Keratinocyte (primary cell): Measurements from ENCODE around the gene TEX29.

ENCODE experiments used
- CTCF ChIP-seq, 3 experiments: IDR thresholded peaks in 1 of 3; conservative IDR thresholded peaks in 1 of 3; optimal IDR thresholded peaks in 1 of 3; 2 replicates in 2 of 3; 3 replicates in 1 of 3; pipeline versions ENCODE3 to v1.5.1; 2011; ENCODE audit warnings: low read length in 3 of 3, mild to moderate bottlenecking in 3 of 3, moderate library complexity in 2 of 3, control low read depth in 1 of 3, inconsistent platforms in 1 of 3; ENCODE audit not compliant: insufficient read depth in 2 of 3; ENCODE audit errors: extremely low read depth in 1 of 3
- EZH2 ChIP-seq: IDR thresholded peaks from one replicate; pipeline ENCODE4 v1.6.1; 2012; ENCODE audit warnings: inconsistent platforms, mild to moderate bottlenecking, low read length, moderate library complexity

- TF ChIP-seq CTCF (optimal IDR thresholded peaks at IDR 0.05 in 1 of 3, IDR thresholded peaks at IDR 0.05 in 1 of 3, conservative IDR thresholded peaks at IDR 0.05 in 1 of 3; ENCODE audit: extremely low read depth in 1 of 3, insufficient read depth in 2 of 3, low read length in 3 of 3) = no peak
- TF ChIP-seq EZH2 = no peak
Observed at GRCh38 chr13:111346101-111346680, 25.7 kb downstream of the TEX29 start.
